H1 (cell line): ENCODE data around the gene DMC1. TPM values are rescaled to one million over a fixed set of nuclear protein-coding genes. Genes with fewer than 3 reads are reported as not detected.

ENCODE experiments used
- CTCF ChIA-PET: fragments of 300-600 bp; sonication (Branson Sonifier 250); formaldehyde crosslinking; loops from one replicate; lab custom pipeline; 2021; ENCODE audit not compliant: partially characterized antibody; lab: Charles Lee
- POLR2A ChIA-PET: fragments of 300-600 bp; sonication (Branson Sonifier 250); formaldehyde crosslinking; loops from one replicate; lab custom pipeline; 2021; ENCODE audit warnings: inconsistent platforms; ENCODE audit not compliant: partially characterized antibody; lab: Charles Lee
- DNase-seq, 2 experiments: peaks; one replicate each; pipeline versions ENCODE4 v3.0.0 to v3.0.0-alpha.2; 2010 to 2022; ENCODE audit warnings: low spot score in 2 of 2, low read depth in 1 of 2, mixed read lengths in 1 of 2
- FAIRE-seq: peaks from 2 replicates; lab custom pipeline; 2011; peaks lifted over from hg19 to GRCh38; lab: Jason Lieb, UNC
- H2AFZ ChIP-seq: 2 replicates; pipeline ENCODE4 v1.8.1; 2012; ENCODE audit warnings: low read length, inconsistent platforms
- H2AK5ac ChIP-seq: 2 replicates; pipeline ENCODE4 v1.6.1; 2013; ENCODE audit warnings: low read depth, low read length
- H2BK120ac ChIP-seq: replicated peaks from 2 replicates; pipeline ENCODE3; 2013; ENCODE audit warnings: low read depth, low read length, inconsistent platforms
- H2BK12ac ChIP-seq: 2 replicates; pipeline ENCODE4 v1.6.1; 2013; ENCODE audit warnings: low read depth, low read length
- H2BK15ac ChIP-seq: 2 replicates; pipeline ENCODE4 v1.6.1; 2013; ENCODE audit warnings: low read length
- H2BK20ac ChIP-seq: 2 replicates; pipeline ENCODE4 v1.6.1; 2013; ENCODE audit warnings: low read length
- H2BK5ac ChIP-seq: 2 replicates; pipeline ENCODE4 v1.6.1; 2013; ENCODE audit warnings: low read depth, low read length
- H3K14ac ChIP-seq: 2 replicates; pipeline ENCODE4 v1.6.1; 2013; ENCODE audit warnings: inconsistent platforms; ENCODE audit not compliant: insufficient read length
- H3K18ac ChIP-seq: 2 replicates; pipeline ENCODE4 v1.6.1; 2013; ENCODE audit warnings: low read length; ENCODE audit errors: extremely low read depth
- H3K23ac ChIP-seq: 2 replicates; pipeline ENCODE4 v1.6.1; 2013; ENCODE audit warnings: inconsistent platforms; ENCODE audit not compliant: insufficient read length
- H3K23me2 ChIP-seq: 2 replicates; pipeline ENCODE4 v1.6.1; 2013; ENCODE audit warnings: low read depth, low read length
- H3K27ac ChIP-seq: 2 replicates; pipeline ENCODE4 v1.6.1; 2011; ENCODE audit warnings: low read depth, low read length, inconsistent platforms
- H3K27me3 ChIP-seq, 4 experiments: replicated peaks in 1 of 4; 1 replicate in 1 of 4; 2 replicates in 3 of 4; pipeline versions ENCODE4 v1.6.1 to v1.8.1; 2011 to 2013; ENCODE audit warnings: low read length in 3 of 4, mild to moderate bottlenecking in 3 of 4, inconsistent platforms in 2 of 4, mixed read lengths in 2 of 4, moderate library complexity in 1 of 4; ENCODE audit not compliant: control insufficient read depth in 3 of 4, insufficient read depth in 3 of 4; ENCODE audit errors: extremely low read depth in 1 of 4
- H3K36me3 ChIP-seq, 4 experiments: 2 replicates each; pipeline versions ENCODE4 v1.6.1 to v1.8.1; 2011 to 2013; ENCODE audit warnings: mild to moderate bottlenecking in 4 of 4, low read length in 3 of 4, moderate library complexity in 2 of 4, control low read depth in 1 of 4, inconsistent platforms in 1 of 4; ENCODE audit not compliant: insufficient read depth in 4 of 4, control insufficient read depth in 2 of 4
- H3K4ac ChIP-seq: replicated peaks from 2 replicates; pipeline ENCODE3; 2013; ENCODE audit warnings: low read length, low read depth, mixed read lengths, inconsistent platforms; ENCODE audit not compliant: insufficient read length
- H3K4me1 ChIP-seq, 4 experiments: replicated peaks in 1 of 4; 1 replicate in 1 of 4; 2 replicates in 3 of 4; pipeline versions ENCODE4 v1.6.1 to v1.8.1; 2011 to 2013; ENCODE audit warnings: low read length in 3 of 4, inconsistent platforms in 2 of 4, mixed read lengths in 1 of 4; ENCODE audit not compliant: insufficient read depth in 4 of 4, control insufficient read depth in 3 of 4
- H3K4me2 ChIP-seq, 2 experiments: 2 replicates each; pipeline versions ENCODE4 v1.6.1 to v1.8.1; 2011 to 2013; ENCODE audit warnings: low read depth in 2 of 2, low read length in 2 of 2, control low read depth in 1 of 2, inconsistent platforms in 1 of 2, mild to moderate bottlenecking in 1 of 2; ENCODE audit not compliant: insufficient read depth in 1 of 2
- H3K4me3 ChIP-seq, 4 experiments: fragments of 200-600, 300-600 bp in 1 of 4; sonication (generic), shearing (Covaris generic), sonication (Bioruptor Twin) in 1 of 4; 2 replicates each; pipeline versions ENCODE4 v1.5.1 to v1.8.1; 2011 to 2016; ENCODE audit warnings: low read length in 4 of 4, low read depth in 3 of 4, control low read depth in 2 of 4, inconsistent platforms in 2 of 4, mild to moderate bottlenecking in 2 of 4, mixed read lengths in 1 of 4, moderate library complexity in 1 of 4; ENCODE audit not compliant: insufficient read depth in 2 of 4; ENCODE audit errors: extremely low read depth in 1 of 4
- H3K56ac ChIP-seq: replicated peaks from 2 replicates; pipeline ENCODE3; 2013; ENCODE audit warnings: low read depth, mild to moderate bottlenecking, mixed read lengths, low read length, inconsistent platforms; ENCODE audit not compliant: insufficient read length
- H3K79me1 ChIP-seq: 2 replicates; pipeline ENCODE4 v1.6.1; 2013; ENCODE audit warnings: low read depth, low read length, control low read depth
- H3K79me2 ChIP-seq, 2 experiments: 2 replicates each; pipeline versions ENCODE4 v1.6.1 to v1.8.1; 2012 to 2013; ENCODE audit warnings: low read length in 2 of 2, mild to moderate bottlenecking in 2 of 2, inconsistent platforms in 1 of 2; ENCODE audit not compliant: insufficient read depth in 2 of 2, control insufficient read depth in 1 of 2
- H3K9ac ChIP-seq, 4 experiments: replicated peaks in 1 of 4; 1 replicate in 1 of 4; 2 replicates in 3 of 4; pipeline versions ENCODE4 v1.6.1 to v1.8.1; 2011 to 2013; ENCODE audit warnings: low read depth in 3 of 4, low read length in 3 of 4, control low read depth in 2 of 4, mild to moderate bottlenecking in 2 of 4, moderate library complexity in 2 of 4, inconsistent platforms in 1 of 4; ENCODE audit errors: extremely low read depth in 1 of 4
- H3K9me3 ChIP-seq, 2 experiments: 2 replicates each; pipeline versions ENCODE4 v1.6.1 to v1.8.1; 2012 to 2013; ENCODE audit warnings: mild to moderate bottlenecking in 2 of 2, moderate library complexity in 2 of 2, control low read depth in 1 of 2, inconsistent platforms in 1 of 2, low read depth in 1 of 2, low read length in 1 of 2, mixed read lengths in 1 of 2; ENCODE audit not compliant: insufficient read depth in 2 of 2
- H4K20me1 ChIP-seq, 2 experiments: replicated peaks in 1 of 2; 2 replicates each; pipeline versions ENCODE3 to v1.8.1; 2011 to 2013; ENCODE audit warnings: inconsistent platforms in 2 of 2, low read length in 2 of 2, mild to moderate bottlenecking in 1 of 2; ENCODE audit not compliant: insufficient read depth in 2 of 2, control insufficient read depth in 1 of 2
- H4K5ac ChIP-seq: 2 replicates; pipeline ENCODE4 v1.6.1; 2013; ENCODE audit warnings: low read length, low read depth, mixed read lengths, inconsistent platforms; ENCODE audit not compliant: insufficient read length
- H4K8ac ChIP-seq: 2 replicates; pipeline ENCODE4 v1.8.0; 2013; ENCODE audit warnings: mild to moderate bottlenecking, moderate library complexity, low read length, inconsistent platforms; ENCODE audit not compliant: insufficient read depth; ENCODE audit errors: extremely low read depth
- H4K91ac ChIP-seq: replicated peaks from 2 replicates; pipeline ENCODE3; 2013; ENCODE audit warnings: low read length, mixed read lengths, inconsistent platforms; ENCODE audit not compliant: insufficient read length
- ASH2L ChIP-seq: fragments of 200-600, 300-600 bp; sonication (generic); IDR thresholded peaks from one replicate; pipeline ENCODE4 v1.7.1; 2017; ENCODE audit warnings: low read length
- CBX5 ChIP-seq: fragments of 300-800, 300-1000 bp; sonication (generic); IDR thresholded peaks from 2 replicates; pipeline ENCODE4 v1.7.1; 2016; ENCODE audit warnings: antibody characterized with exemption, low read length, low read depth
- CHD1 ChIP-seq: IDR thresholded peaks from 2 replicates; pipeline ENCODE4 v1.6.1; 2012; ENCODE audit warnings: low read depth, low read length, improper control_type of control experiment
- EZH2 ChIP-seq: fragments of 200-600 bp; sonication (generic); IDR thresholded peaks from 2 replicates; pipeline ENCODE4 v1.7.1; 2012; ENCODE audit warnings: low read depth, mild to moderate bottlenecking, moderate library complexity, low read length, inconsistent platforms; ENCODE audit not compliant: severe bottlenecking
- NRF1 ChIP-seq: IDR thresholded peaks from 2 replicates; pipeline ENCODE4 v1.6.1; 2011; ENCODE audit warnings: mild to moderate bottlenecking, low read depth, low read length, improper control_type of control experiment
- SAP30 ChIP-seq: fragments of 300-600 bp; sonication (generic); IDR thresholded peaks from 2 replicates; pipeline ENCODE4 v1.7.1; 2012; ENCODE audit warnings: low read length, moderate library complexity, mild to moderate bottlenecking, inconsistent platforms; ENCODE audit not compliant: insufficient read depth, insufficient replicate concordance
- SIN3A ChIP-seq, 2 experiments: IDR thresholded peaks in 1 of 2; conservative IDR thresholded peaks in 1 of 2; 2 replicates each; pipeline ENCODE4 v1.6.1; 2011 to 2012; ENCODE audit warnings: low read length in 2 of 2, improper control_type of control experiment in 1 of 2, low read depth in 1 of 2, mild to moderate bottlenecking in 1 of 2
- SUZ12 ChIP-seq: fragments of 200-600 bp; sonication (generic); IDR thresholded peaks from 2 replicates; pipeline ENCODE4 v1.6.1; 2012; ENCODE audit warnings: mild to moderate bottlenecking, inconsistent platforms, low read length, moderate library complexity, mixed read lengths
- TCF12 ChIP-seq: IDR thresholded peaks from 2 replicates; pipeline ENCODE4 v1.6.1; 2011; ENCODE audit warnings: low read depth, mild to moderate bottlenecking, low read length
- TEAD4 ChIP-seq: IDR thresholded peaks from 2 replicates; pipeline ENCODE4 v1.6.1; 2012; ENCODE audit warnings: low read depth, low read length, inconsistent platforms, mixed read lengths
- ZNF274 ChIP-seq: IDR thresholded peaks from 2 replicates; pipeline ENCODE4 v1.7.0; 2012; ENCODE audit warnings: low read length, borderline replicate concordance; ENCODE audit errors: extremely low read depth
- WGBS, 2 experiments: shearing (Covaris generic) in 1 of 2; methylation state at CpG; one replicate each; pipeline versions ENCODE4 v1.1.6 to v1.1.7; 2013 to 2015; ENCODE audit warnings: low lambda C conversion rate in 2 of 2, mixed read lengths in 2 of 2, inconsistent platforms in 1 of 2, low coverage in 1 of 2, missing lambda C conversion rate in 1 of 2; ENCODE audit not compliant: insufficient replicate concordance in 2 of 2, insufficient coverage in 1 of 2, insufficient read length in 1 of 2; ENCODE audit errors: extremely low coverage in 1 of 2, missing lambda C conversion rate in 1 of 2; 5-methylcytosine and 5-hydroxymethylcytosine counted together
- polyA plus RNA-seq, 7 experiments: library from polyadenylated mRNA; depleted of rRNA in 3 of 7; stranded (reverse) in 5 of 7; unstranded in 2 of 7; fragments of >200 nt in 5 of 7; fragments of 200-250 nt in 2 of 7; gene quantifications; 1 replicate in 5 of 7; 2 replicates in 1 of 7; 4 replicates in 1 of 7; pipeline versions ENCODE4 v1.2.1 to v1.2.3, GENCODE V29; 2011 to 2013; ENCODE audit warnings: missing spikeins in 2 of 7, mixed read lengths in 2 of 7
- total RNA-seq: library from RNA; stranded (reverse); fragmentation: NEBNext Ultra II Directional; extraction: Animal tissue kit (Norgen Biotek cat#: 25700); gene quantifications from 2 replicates; pipeline ENCODE4 v1.2.1, GENCODE V29; 2021

Gene DMC1
- total and polyA plus RNA-seq, 2 of the 8 experiments (the other 6 are each of a cell fraction or from before 2014, with no cell fraction given) = 3.8 to 7.2 TPM

GRCh38 chr22:38477585-38477984 lies 92.4 kb downstream of the DMC1 start:
- Histone ChIP-seq H4K5ac (no peak overlapping the region), H3K56ac (no peak overlapping the region), H4K8ac (no peak overlapping the region), H2BK120ac (no peak overlapping the region), H2BK5ac (no peak overlapping the region), H4K91ac (no peak overlapping the region), H3K27me3 (no peaks in the 10 kb centered on the region), H4K20me1 (peaks cover 0 to 1% of the 10 kb centered on the region in 2 experiments), H2BK20ac (no peak overlapping the region), H3K14ac (no peak overlapping the region), H3K4ac (no peak overlapping the region), H3K4me2 (no peak overlapping the region), H3K9me3 (no peaks in the 10 kb centered on the region), H3K18ac (no peak overlapping the region), H2AFZ (no peak overlapping the region), H3K9ac (no peak overlapping the region), H3K23me2 (no peaks in the 10 kb centered on the region), H3K4me1 (peaks cover 0 to 3% (median 0%) of the 10 kb centered on the region in 4 experiments; a peak in 1 of 7 replicates), H2AK5ac (no peak overlapping the region), H3K79me2 (no peaks in the 10 kb centered on the region), H3K4me3 (no peak overlapping the region), H3K36me3 (peaks cover 6 to 20% (median 16%) of the 10 kb centered on the region in 4 experiments; a peak in 6 of 8 replicates), H3K23ac (no peak overlapping the region), H2BK12ac (no peak overlapping the region), H3K79me1 (no peaks in the 10 kb centered on the region), H2BK15ac (no peak overlapping the region), H3K27ac (no peak overlapping the region)
- TF ChIP-seq TEAD4 (no peak), EZH2 (no peak), SIN3A (conservative IDR thresholded peaks at IDR 0.05 in 1 of 2, IDR thresholded peaks at IDR 0.05 in 1 of 2; ENCODE audit: low read depth in 1 of 2, low read length in 2 of 2) (no peak), CBX5 (no peak), NRF1 (no peak), CHD1 (no peak), SAP30 (no peak), SUZ12 (no peak), ZNF274 (no peak), ASH2L (no peak), TCF12 (no peak)
- CTCF ChIA-PET = interaction anchor here (1.0 to 3.0 kb wide), 2 partner anchors 9 to 14 kb away, joined by 3 to 11 read pairs; partner anchors contain the start of gene KDELR3
- POLR2A ChIA-PET = interaction anchor here (0.6 to 40.8 kb wide), 4 partner anchors 2 to 37 kb away, joined by 3 to 1102 read pairs (median 554); partner anchors contain the start of gene KDELR3
- 89% methylated on average over 1 of the region's 1 CpG; no CpG with 5 or more reads in 1 of the 2 experiments for WGBS, 2 experiments
- no peak for FAIRE-seq
- no peak for DNase-seq
